Loucy (cell line): ENCODE results near the gene CENPC.
"Not testable (repeated sequence)": the region's sequence is repeated elsewhere in the genome, so short reads cannot be mapped to it uniquely, and the experiment has no call there.

Experiments used
- H2AFZ ChIP-seq: fragments of 200-600 bp; sonication (generic); 2 replicates; pipeline ENCODE4 v1.6.0; 2016; ENCODE audit warnings: antibody characterized with exemption, mild to moderate bottlenecking, low read length, moderate library complexity
- H3F3A ChIP-seq: fragments of 200-600 bp; 2 replicates; pipeline ENCODE4 v1.6.0; 2016; ENCODE audit warnings: antibody characterized with exemption, low read depth, mild to moderate bottlenecking
- H3K27me3 ChIP-seq: fragments of 200-600 bp; sonication (generic); 2 replicates; pipeline ENCODE4 v1.6.1; 2014; ENCODE audit warnings: low read length, mild to moderate bottlenecking; ENCODE audit not compliant: insufficient read depth, poor library complexity, severe bottlenecking
- H3K36me3 ChIP-seq: fragments of 200-600 bp; sonication (generic); 2 replicates; pipeline ENCODE4 v1.6.1; 2016; ENCODE audit warnings: low read length; ENCODE audit not compliant: insufficient read depth
- H3K4me1 ChIP-seq: fragments of 200-600 bp; sonication (generic); 2 replicates; pipeline ENCODE4 v1.5.1; 2014; ENCODE audit warnings: low read length, mild to moderate bottlenecking; ENCODE audit not compliant: insufficient read depth, poor library complexity, severe bottlenecking
- H3K4me2 ChIP-seq: fragments of 200-600 bp; sonication (generic); 2 replicates; pipeline ENCODE4 v1.6.0; 2014; ENCODE audit warnings: antibody characterized with exemption, low read length, low read depth, mild to moderate bottlenecking; ENCODE audit not compliant: poor library complexity, severe bottlenecking
- H3K4me3 ChIP-seq: fragments of 200-600 bp; sonication (generic); 2 replicates; pipeline ENCODE4 v1.5.1; 2014; ENCODE audit warnings: low read length, mild to moderate bottlenecking, mixed read lengths; ENCODE audit not compliant: poor library complexity, severe bottlenecking
- H3K79me2 ChIP-seq: fragments of 200-600 bp; sonication (generic); 2 replicates; pipeline ENCODE4 v1.6.1; 2014; ENCODE audit warnings: low read length; ENCODE audit not compliant: insufficient read depth
- H3K9ac ChIP-seq: fragments of 200-600 bp; sonication (generic); 2 replicates; pipeline ENCODE4 v1.6.0; 2014; ENCODE audit warnings: mild to moderate bottlenecking, low read depth, low read length, moderate library complexity; ENCODE audit not compliant: poor library complexity, severe bottlenecking
- H3K9me2 ChIP-seq: fragments of 200-600 bp; sonication (generic); replicated peaks from 2 replicates; pipeline ENCODE4 v1.6.1; 2016; ENCODE audit warnings: low read depth, low read length, mixed read lengths
- H3K9me3 ChIP-seq: fragments of 200-600 bp; sonication (generic); 2 replicates; pipeline ENCODE4 v1.6.1; 2014; ENCODE audit warnings: mild to moderate bottlenecking, antibody characterized with exemption, low read length, low read depth; ENCODE audit not compliant: insufficient read depth
- H4K20me1 ChIP-seq: fragments of 200-600 bp; sonication (generic); 2 replicates; pipeline ENCODE4 v1.6.0; 2014; ENCODE audit warnings: antibody characterized with exemption, low read length, mild to moderate bottlenecking; ENCODE audit not compliant: insufficient read depth, poor library complexity, severe bottlenecking
- CTCF ChIP-seq: fragments of 200-600 bp; sonication (generic); conservative IDR thresholded peaks from 2 replicates; pipeline ENCODE4 v1.5.1; 2014; ENCODE audit warnings: mild to moderate bottlenecking, antibody characterized with exemption, low read length
- EZH2phosphoT487 ChIP-seq: fragments of 200-600 bp; IDR thresholded peaks from 2 replicates; pipeline ENCODE4 v1.6.1; 2018; ENCODE audit warnings: antibody characterized with exemption, mild to moderate bottlenecking, moderate library complexity, borderline replicate concordance

Gene CENPC

GRCh38 chr4:67447873-67448272 lies 97.4 kb downstream of the CENPC start:
- no peaks in the 10 kb centered on the region for H3F3A ChIP-seq
- no peaks in the 10 kb centered on the region for H3K27me3 ChIP-seq
- H3K9ac ChIP-seq = no peak overlapping the region
- no peak overlapping the region for H3K4me3 ChIP-seq
- no peaks in the 10 kb centered on the region for H3K79me2 ChIP-seq
- no peaks in the 10 kb centered on the region for H3K9me2 ChIP-seq
- H4K20me1 ChIP-seq = no peaks in the 10 kb centered on the region
- peaks cover under 1% of the 10 kb centered on the region for H3K4me1 ChIP-seq
- no peak overlapping the region for H2AFZ ChIP-seq
- no peak overlapping the region for H3K4me2 ChIP-seq
- H3K9me3 ChIP-seq = 0 out of 2 replicates have a peak, but pooled peaks cover 3% of the 10 kb centered on the region
- no peaks in the 10 kb centered on the region for H3K36me3 ChIP-seq
- no peak for TF ChIP-seq EZH2phosphoT487
- TF ChIP-seq CTCF = no peak

- Histone ChIP-seq H4K20me1 (no peaks in the 10 kb centered on the region), H3K36me3 (no peaks in the 10 kb centered on the region), H3K79me2 (no peaks in the 10 kb centered on the region), H3K9me2 (no peaks in the 10 kb centered on the region), H3K4me1 (no peaks in the 10 kb centered on the region), H3K9me3 (0 out of 2 replicates have a peak, but pooled peaks cover 3% of the 10 kb centered on the region), H3K27me3 (no peaks in the 10 kb centered on the region), H3K4me2 (no peak overlapping the region), H3F3A (no peaks in the 10 kb centered on the region), H3K4me3 (no peak overlapping the region), H2AFZ (no peak overlapping the region), H3K9ac (no peak overlapping the region)
- TF ChIP-seq CTCF = no peak
- TF ChIP-seq EZH2phosphoT487 = no peak
Measured at GRCh38 chr4:67446811-67447210, 98.5 kb downstream of the CENPC start.

- not testable (repeated sequence) for H3K79me2 ChIP-seq, H3K9me2 ChIP-seq
Measured at GRCh38 chr4:67445881-67446280, 99.4 kb downstream of the CENPC start.

GRCh38 chr4:67438975-67439374 lies 106.3 kb downstream of the CENPC start:
- no peak overlapping the region for H3K4me2 ChIP-seq
- H3K9me2 ChIP-seq = no peaks in the 10 kb centered on the region
- no peak overlapping the region for H3K9ac ChIP-seq
- no peaks in the 10 kb centered on the region for H3K79me2 ChIP-seq
- H3K36me3 ChIP-seq = 0 out of 2 replicates have a peak, but pooled peaks cover 5% of the 10 kb centered on the region
- no peak for TF ChIP-seq EZH2phosphoT487
- no peak for TF ChIP-seq CTCF
- H4K20me1 ChIP-seq = no peaks in the 10 kb centered on the region
- H3K27me3 ChIP-seq = no peaks in the 10 kb centered on the region
- no peaks in the 10 kb centered on the region for H3K9me3 ChIP-seq
- no peak overlapping the region for H2AFZ ChIP-seq
- no peak overlapping the region for H3K4me3 ChIP-seq
- no peaks in the 10 kb centered on the region for H3K4me1 ChIP-seq
- H3F3A ChIP-seq = no peaks in the 10 kb centered on the region

More at GRCh38 chr4:67445881-67446280, 99.4 kb downstream of the CENPC start:
- H3K4me2 ChIP-seq, H4K20me1 ChIP-seq, H3K4me1 ChIP-seq, H2AFZ ChIP-seq, H3K9me3 ChIP-seq, H3K27me3 ChIP-seq, H3F3A ChIP-seq, H3K9ac ChIP-seq, H3K36me3 ChIP-seq, H3K4me3 ChIP-seq: not testable (repeated sequence)
